HG03060 (cell line): ENCODE results near the gene GAS1.

Experiments used
- ATAC-seq: cut with Tn5 transposase; IDR thresholded peaks from one replicate; pipeline ENCODE4 v1.9.1; 2021; ENCODE audit warnings: low read depth, moderate number of reproducible peaks; ENCODE audit not compliant: unreplicated experiment

The GAS1 gene

GRCh38 chr9:86966852-86967511 lies 19.7 kb upstream of the GAS1 start:
- no peak for ATAC-seq

- ATAC-seq: no peak
These were observed 18.5 kb upstream of the GAS1 start for GRCh38 chr9:86965636-86966395.

- ATAC-seq: no peak
These were observed 15.4 kb upstream of the GAS1 start for GRCh38 chr9:86962692-86963091.

- no peak for ATAC-seq
These were observed 13.6 kb upstream of the GAS1 start for GRCh38 chr9:86960938-86961337.

- no peak for ATAC-seq
These were observed 10.9 kb upstream of the GAS1 start for GRCh38 chr9:86958203-86958602.

- no peak for ATAC-seq
These were observed 8.3 kb upstream of the GAS1 start for GRCh38 chr9:86955561-86955960.

GRCh38 chr9:86955042-86955441 lies 7.7 kb upstream of the GAS1 start:
- no peak for ATAC-seq

- no peak for ATAC-seq
These were observed 5.9 kb upstream of the GAS1 start for GRCh38 chr9:86953181-86953580.

- ATAC-seq: peak; percentile 54
These were observed 996 bp upstream of the GAS1 start for GRCh38 chr9:86948074-86948929.

GRCh38 chr9:86946201-86947145 lies 833 bp downstream of the GAS1 start:
- no peak for ATAC-seq

GRCh38 chr9:86945728-86946200 lies 1.5 kb downstream of the GAS1 start:
- no peak for ATAC-seq

- ATAC-seq: no peak
These were observed 2.2 kb downstream of the GAS1 start for GRCh38 chr9:86944796-86945727.

GRCh38 chr9:86943201-86944113 lies 3.8 kb downstream of the GAS1 start:
- no peak for ATAC-seq

- no peak for ATAC-seq
These were observed 4.8 kb downstream of the GAS1 start for GRCh38 chr9:86942281-86943200.

- ATAC-seq: no peak
These were observed 6.1 kb downstream of the GAS1 start for GRCh38 chr9:86941197-86941596.

- no peak for ATAC-seq
These were observed 6.5 kb downstream of the GAS1 start for GRCh38 chr9:86940774-86941173.

- no peak for ATAC-seq
These were observed 7.4 kb downstream of the GAS1 start for GRCh38 chr9:86939891-86940290.
